HG03060 (cell line): ENCODE results near the gene GLIS2.
"Not testable (repeated sequence)": the region's sequence is repeated elsewhere in the genome, so short reads cannot be mapped to it uniquely, and the experiment has no call there.

Experiments used
- ATAC-seq: cut with Tn5 transposase; IDR thresholded peaks from one replicate; pipeline ENCODE4 v1.9.1; 2021; ENCODE audit warnings: low read depth, moderate number of reproducible peaks; ENCODE audit not compliant: unreplicated experiment

The GLIS2 gene

GRCh38 chr16:4333308-4333638 lies 17.4 kb downstream of the GLIS2 start:
- no peak for ATAC-seq

GRCh38 chr16:4333714-4334113 lies 17.8 kb downstream of the GLIS2 start:
- not testable (repeated sequence) for ATAC-seq

- ATAC-seq, result no peak
Observed at GRCh38 chr16:4334724-4335495, 19.0 kb downstream of the GLIS2 start.

- ATAC-seq, result no peak
Observed at GRCh38 chr16:4336701-4337539, 21.1 kb downstream of the GLIS2 start.

GRCh38 chr16:4337540-4338088 lies 21.7 kb downstream of the GLIS2 start:
- no peak for ATAC-seq

- ATAC-seq, result no peak
Observed at GRCh38 chr16:4338125-4338582, 22.3 kb downstream of the GLIS2 start.

- ATAC-seq, result no peak
Observed at GRCh38 chr16:4338712-4339299, 22.9 kb downstream of the GLIS2 start.

- ATAC-seq, result no peak
Observed at GRCh38 chr16:4339455-4339854, 23.6 kb downstream of the GLIS2 start.

- no peak for ATAC-seq
Observed at GRCh38 chr16:4339909-4340308, 24.0 kb downstream of the GLIS2 start.

- ATAC-seq, result no peak
Observed at GRCh38 chr16:4340443-4340842, 24.6 kb downstream of the GLIS2 start.

- ATAC-seq, result no peak
Observed at GRCh38 chr16:4341250-4341649, 25.4 kb downstream of the GLIS2 start.

- no peak for ATAC-seq
Observed at GRCh38 chr16:4342866-4343744, 27.2 kb downstream of the GLIS2 start.

- not testable (repeated sequence) for ATAC-seq
Observed at GRCh38 chr16:4344300-4344982, 28.6 kb downstream of the GLIS2 start.

GRCh38 chr16:4344983-4345835 lies 29.3 kb downstream of the GLIS2 start:
- ATAC-seq, result no peak

- ATAC-seq, result no peak
Observed at GRCh38 chr16:4345836-4346781, 30.2 kb downstream of the GLIS2 start.

GRCh38 chr16:4347010-4347409 lies 31.1 kb downstream of the GLIS2 start:
- no peak for ATAC-seq

GRCh38 chr16:4347765-4348509 lies 32.1 kb downstream of the GLIS2 start:
- no peak for ATAC-seq
